H9 (cell line): ENCODE results near the gene KLRC2. TPM values are rescaled to one million over a fixed set of nuclear protein-coding genes. Genes with fewer than 3 reads are reported as not detected.

Experiments
- DNase-seq: peaks from one replicate; pipeline ENCODE4 v3.0.0-alpha.2; 2017
- H2AFZ ChIP-seq: one replicate; pipeline ENCODE4 v1.6.1; 2013; ENCODE audit warnings: mild to moderate bottlenecking, low read length, control low read depth, moderate library complexity
- H2AK5ac ChIP-seq: 2 replicates; pipeline ENCODE4 v1.6.1; 2013; ENCODE audit warnings: low read length, control low read depth, mixed read lengths; ENCODE audit not compliant: insufficient read length
- H2BK120ac ChIP-seq: one replicate; pipeline ENCODE4 v1.6.1; 2013; ENCODE audit warnings: low read depth, mild to moderate bottlenecking, low read length, control low read depth, inconsistent platforms; ENCODE audit not compliant: poor library complexity, severe bottlenecking
- H2BK12ac ChIP-seq: 2 replicates; pipeline ENCODE4 v1.6.1; 2013; ENCODE audit warnings: low read length, control low read depth, mixed read lengths, low read depth; ENCODE audit not compliant: insufficient read length
- H2BK15ac ChIP-seq: 2 replicates; pipeline ENCODE4 v1.6.1; 2013; ENCODE audit warnings: low read depth, low read length, control low read depth
- H2BK20ac ChIP-seq: one replicate; pipeline ENCODE4 v1.6.1; 2013; ENCODE audit warnings: low read depth, mild to moderate bottlenecking, low read length, control low read depth, inconsistent platforms; ENCODE audit not compliant: poor library complexity, severe bottlenecking
- H2BK5ac ChIP-seq: 2 replicates; pipeline ENCODE4 v1.6.1; 2013; ENCODE audit warnings: low read length, control low read depth, mixed read lengths; ENCODE audit not compliant: insufficient read length
- H3K14ac ChIP-seq: 2 replicates; pipeline ENCODE4 v1.6.1; 2013; ENCODE audit warnings: low read length, control low read depth; ENCODE audit not compliant: insufficient read depth
- H3K18ac ChIP-seq: 2 replicates; pipeline ENCODE4 v1.6.1; 2013; ENCODE audit warnings: low read depth, mild to moderate bottlenecking, mixed read lengths, low read length, control low read depth; ENCODE audit not compliant: insufficient read length
- H3K23ac ChIP-seq: 2 replicates; pipeline ENCODE4 v1.6.1; 2013; ENCODE audit warnings: low read length, control low read depth, mixed read lengths, low read depth; ENCODE audit not compliant: insufficient read length
- H3K23me2 ChIP-seq: 2 replicates; pipeline ENCODE4 v1.6.1; 2013; ENCODE audit warnings: low read depth, mild to moderate bottlenecking, mixed read lengths, low read length, control low read depth; ENCODE audit not compliant: insufficient read length, poor library complexity, severe bottlenecking
- H3K27ac ChIP-seq: 2 replicates; pipeline ENCODE4 v1.5.1; 2013; ENCODE audit warnings: low read length, control low read depth, mixed read lengths, low read depth; ENCODE audit not compliant: insufficient read length
- H3K27me3 ChIP-seq: 2 replicates; pipeline ENCODE4 v1.6.1; 2013; ENCODE audit warnings: low read length, control low read depth, inconsistent platforms; ENCODE audit not compliant: insufficient read depth
- H3K4ac ChIP-seq: 2 replicates; pipeline ENCODE4 v1.6.1; 2013; ENCODE audit warnings: low read depth, mild to moderate bottlenecking, control low read depth, inconsistent platforms, low read length, moderate library complexity
- H3K4me1 ChIP-seq: 2 replicates; pipeline ENCODE4 v1.6.1; 2013; ENCODE audit warnings: low read length, control low read depth, inconsistent platforms; ENCODE audit not compliant: insufficient read depth
- H3K4me2 ChIP-seq: 2 replicates; pipeline ENCODE4 v1.6.1; 2013; ENCODE audit warnings: low read length, control low read depth, mixed read lengths; ENCODE audit not compliant: insufficient read length, insufficient read depth
- H3K56ac ChIP-seq: 2 replicates; pipeline ENCODE4 v1.6.1; 2013; ENCODE audit warnings: low read depth, mild to moderate bottlenecking, mixed read lengths, low read length, control low read depth; ENCODE audit not compliant: insufficient read length
- H3K79me1 ChIP-seq: 2 replicates; pipeline ENCODE4 v1.6.1; 2013; ENCODE audit warnings: low read depth, mild to moderate bottlenecking, moderate library complexity, low read length, control low read depth, inconsistent platforms; ENCODE audit not compliant: insufficient read depth, poor library complexity, severe bottlenecking
- H3K79me2 ChIP-seq: 2 replicates; pipeline ENCODE4 v1.6.1; 2013; ENCODE audit warnings: low read length, control low read depth, inconsistent platforms; ENCODE audit not compliant: insufficient read depth
- H3K9ac ChIP-seq: 2 replicates; pipeline ENCODE4 v1.6.1; 2013; ENCODE audit warnings: low read length, control low read depth, mixed read lengths; ENCODE audit not compliant: insufficient read length; ENCODE audit errors: extremely low read depth
- H3K9me3 ChIP-seq: one replicate; pipeline ENCODE4 v1.6.1; 2013; ENCODE audit warnings: low read depth, low read length, inconsistent platforms; ENCODE audit not compliant: control insufficient read depth
- H3T11ph ChIP-seq: one replicate; pipeline ENCODE4 v1.6.1; 2013; ENCODE audit warnings: mild to moderate bottlenecking, low read length, control low read depth, inconsistent platforms
- H4K20me1 ChIP-seq: one replicate; pipeline ENCODE4 v1.6.1; 2013; ENCODE audit not compliant: control insufficient read depth, insufficient read length, insufficient read depth
- H4K5ac ChIP-seq: 2 replicates; pipeline ENCODE4 v1.6.1; 2013; ENCODE audit warnings: low read depth, mild to moderate bottlenecking, mixed read lengths, low read length, control low read depth; ENCODE audit not compliant: insufficient read length
- H4K8ac ChIP-seq: replicated peaks from 2 replicates; pipeline ENCODE4 v1.6.1; 2013; ENCODE audit warnings: low read length, control low read depth, mixed read lengths, low read depth; ENCODE audit not compliant: insufficient read length
- H4K91ac ChIP-seq: 2 replicates; pipeline ENCODE4 v1.6.1; 2013; ENCODE audit warnings: low read depth, mild to moderate bottlenecking, moderate library complexity, mixed read lengths, low read length, control low read depth; ENCODE audit not compliant: insufficient read length
- H3K27ac Mint-ChIP-seq, 3 experiments: 2 replicates in 2 of 3; 3 replicates in 1 of 3; pipeline ENCODE4 v1.8.0; 2020 to 2021; ENCODE audit warnings: mixed read lengths in 3 of 3, mild to moderate bottlenecking in 1 of 3, moderate library complexity in 1 of 3
- H3K27me3 Mint-ChIP-seq: 2 replicates; pipeline ENCODE4 v1.8.0; 2021; ENCODE audit warnings: low read depth, mild to moderate bottlenecking, moderate library complexity, mixed read lengths
- H3K36me3 Mint-ChIP-seq, 3 experiments: 2 replicates in 2 of 3; 3 replicates in 1 of 3; pipeline ENCODE4 v1.8.0; 2020 to 2021; ENCODE audit warnings: low read depth in 3 of 3, mixed read lengths in 3 of 3; ENCODE audit not compliant: insufficient read depth in 1 of 3
- H3K4me1 Mint-ChIP-seq, 2 experiments: 2 replicates each; pipeline ENCODE4 v1.8.0; 2020; ENCODE audit warnings: mixed read lengths in 2 of 2
- H3K4me3 Mint-ChIP-seq, 2 experiments: 2 replicates in 1 of 2; 3 replicates in 1 of 2; pipeline ENCODE4 v1.8.0; 2020 to 2021; ENCODE audit warnings: mild to moderate bottlenecking in 2 of 2, mixed read lengths in 2 of 2, moderate library complexity in 1 of 2
- H3K9me3 Mint-ChIP-seq, 2 experiments: 2 replicates in 1 of 2; 3 replicates in 1 of 2; pipeline ENCODE4 v1.8.0; 2020; ENCODE audit warnings: mild to moderate bottlenecking in 2 of 2, mixed read lengths in 2 of 2, moderate library complexity in 1 of 2
- CTCF ChIP-seq: fragments of 200-600 bp; sonication (generic); conservative IDR thresholded peaks from 3 replicates; pipeline ENCODE4 v1.8.0; 2021; ENCODE audit warnings: antibody characterized with exemption, mild to moderate bottlenecking
- WGBS: extraction: QIAGEN DNeasy Blood & Tissue Kit; methylation state at CpG from one replicate; pipeline ENCODE4 v1.1.7; 2013; ENCODE audit warnings: missing lambda C conversion rate, low lambda C conversion rate, mixed read lengths; ENCODE audit not compliant: insufficient read length; ENCODE audit errors: extremely low coverage; 5-methylcytosine and 5-hydroxymethylcytosine counted together
- total RNA-seq: library from RNA; stranded (reverse); gene quantifications from 2 replicates; pipeline ENCODE4 v1.2.1, GENCODE V29; 2021

Gene KLRC2
- total RNA-seq, 1 experiment from 2014 or later: not detected

GRCh38 chr12:10456856-10457255, 21.0 kb upstream of the KLRC2 start:
- Histone ChIP-seq H3K4ac (no peak overlapping the region), H3K56ac (no peak overlapping the region), H3K23ac (no peak overlapping the region), H4K20me1 (no peaks in the 10 kb centered on the region), H2BK120ac (no peak overlapping the region), H3K79me1 (no peaks in the 10 kb centered on the region), H2AFZ (no peak overlapping the region), H3K4me1 (peaks cover 2% of the 10 kb centered on the region; the same call in 1 of the 2 replicates), H4K8ac (no peak overlapping the region), H2BK5ac (no peak overlapping the region), H3K18ac (no peak overlapping the region), H3K79me2 (no peaks in the 10 kb centered on the region), H3K27me3 (no peaks in the 10 kb centered on the region), H3K23me2 (no peaks in the 10 kb centered on the region), H2BK20ac (no peak overlapping the region), H3K14ac (no peak overlapping the region), H2AK5ac (no peak overlapping the region), H4K91ac (no peak overlapping the region), H2BK12ac (no peak overlapping the region), H3K27ac (no peak overlapping the region), H3T11ph (no peak overlapping the region), H4K5ac (no peak overlapping the region), H3K9ac (no peak overlapping the region), H3K4me2 (no peak overlapping the region), H2BK15ac (no peak overlapping the region), H3K9me3 (no peaks in the 10 kb centered on the region)
- peaks cover 4 to 28% (median 10%) of the 10 kb centered on the region in 3 experiments; a peak in 6 of 7 replicates for H3K36me3 Mint-ChIP-seq
- TF ChIP-seq CTCF: no peak
- DNase-seq: no peak
- H3K4me3 Mint-ChIP-seq: no peak overlapping the region
- no CpG with 5 or more reads among the region's 2 CpGs for WGBS
- H3K4me1 Mint-ChIP-seq: peaks cover 13 to 16% of the 10 kb centered on the region in 2 experiments
- peaks cover 25 to 28% of the 10 kb centered on the region in 2 experiments for H3K9me3 Mint-ChIP-seq
- H3K27me3 Mint-ChIP-seq: no peaks in the 10 kb centered on the region
- no peak overlapping the region; a peak in 2 of 7 replicates for H3K27ac Mint-ChIP-seq
